ENCODE measurements around the gene IL1RAP. TPM values are rescaled to one million over a fixed set of nuclear protein-coding genes. Genes with fewer than 3 reads are reported as not detected.

IL1RAP gene
- total RNA-seq, 1 experiment from 2014 or later: 186 TPM

- Mint-ChIP-seq H3K4me3 (ENCODE audit: low read depth, unreplicated experiment) (no peak overlapping the region), H3K4me1 (ENCODE audit: low read depth, unreplicated experiment) (peaks cover 47% of the 10 kb centered on the region), H3K27me3 (ENCODE audit: unreplicated experiment) (no peaks in the 10 kb centered on the region), H3K36me3 (ENCODE audit: insufficient read depth, unreplicated experiment) (no peaks in the 10 kb centered on the region), H3K9me3 (ENCODE audit: low read depth, unreplicated experiment) (no peaks in the 10 kb centered on the region), H3K27ac (ENCODE audit: unreplicated experiment) (no peak overlapping the region)
- DNase-seq: no peak
- CTCF ChIA-PET: interaction anchor here (0.8 to 1.7 kb wide), 5 partner anchors 23 to 312 kb away, joined by 3 to 7 read pairs (median 3); no protein-coding TSS in a partner anchor
- no peak for TF ChIP-seq CTCF (IDR thresholded peaks at IDR 0.05; ENCODE audit: unreplicated experiment)
- intact Hi-C loops (cut with micrococcal nuclease; ENCODE audit: unreplicated experiment): loop anchor here (2.0 to 5.0 kb wide), 6 partner anchors 134 to 735 kb away; no protein-coding TSS in a partner anchor
- no TSS peak for BruUV-seq (replicated peaks)
Observed at GRCh38 chr3:190695994-190696393, 182.1 kb downstream of the IL1RAP start.

- H3K36me3 Mint-ChIP-seq (ENCODE audit: insufficient read depth, unreplicated experiment): no peaks in the 10 kb centered on the region
- peak overlapping the region; percentile 50 for H3K27ac Mint-ChIP-seq (ENCODE audit: unreplicated experiment)
- peaks cover 56% of the 10 kb centered on the region for H3K4me1 Mint-ChIP-seq (ENCODE audit: low read depth, unreplicated experiment)
- BruUV-seq (replicated peaks): no TSS peak
- peak; percentile 66 for TF ChIP-seq CTCF (IDR thresholded peaks at IDR 0.05; ENCODE audit: unreplicated experiment)
- H3K4me3 Mint-ChIP-seq (ENCODE audit: low read depth, unreplicated experiment): peak overlapping the region; percentile 23
- no peaks in the 10 kb centered on the region for H3K9me3 Mint-ChIP-seq (ENCODE audit: low read depth, unreplicated experiment)
- H3K27me3 Mint-ChIP-seq (ENCODE audit: unreplicated experiment): no peaks in the 10 kb centered on the region
- CTCF ChIA-PET: interaction anchor here (0.7 to 1.7 kb wide), 20 partner anchors 10 to 685 kb away, joined by 3 to 9 read pairs (median 4); no protein-coding TSS in a partner anchor
- peak; percentile 52 for DNase-seq
- intact Hi-C loops (cut with micrococcal nuclease; ENCODE audit: unreplicated experiment): loop anchor here (2.0 to 5.0 kb wide), 6 partner anchors 135 to 736 kb away; no protein-coding TSS in a partner anchor
Observed at GRCh38 chr3:190696777-190697501, 183.1 kb downstream of the IL1RAP start.

- CTCF ChIA-PET: interaction anchor here (0.7 to 1.7 kb wide), 19 partner anchors 10 to 685 kb away, joined by 3 to 9 read pairs (median 5); no protein-coding TSS in a partner anchor
- Mint-ChIP-seq H3K27me3 (ENCODE audit: unreplicated experiment) (no peaks in the 10 kb centered on the region), H3K4me3 (ENCODE audit: low read depth, unreplicated experiment) (no peak overlapping the region)
Observed at GRCh38 chr3:190697502-190697830, 183.6 kb downstream of the IL1RAP start.

GRCh38 chr3:190697901-190698300, 184.0 kb downstream of the IL1RAP start:
- H3K27ac Mint-ChIP-seq (ENCODE audit: unreplicated experiment): peak overlapping the region; percentile 50
- peaks cover 63% of the 10 kb centered on the region for H3K4me1 Mint-ChIP-seq (ENCODE audit: low read depth, unreplicated experiment)
- H3K4me3 Mint-ChIP-seq (ENCODE audit: low read depth, unreplicated experiment): no peak overlapping the region
- TF ChIP-seq CTCF (IDR thresholded peaks at IDR 0.05; ENCODE audit: unreplicated experiment): no peak
- no peaks in the 10 kb centered on the region for H3K9me3 Mint-ChIP-seq (ENCODE audit: low read depth, unreplicated experiment)
- BruUV-seq (replicated peaks): no TSS peak
- no peaks in the 10 kb centered on the region for H3K27me3 Mint-ChIP-seq (ENCODE audit: unreplicated experiment)
- H3K36me3 Mint-ChIP-seq (ENCODE audit: insufficient read depth, unreplicated experiment): no peaks in the 10 kb centered on the region
- intact Hi-C loops (cut with micrococcal nuclease; ENCODE audit: unreplicated experiment): loop anchor here (2.0 to 5.0 kb wide), 6 partner anchors 136 to 737 kb away; no protein-coding TSS in a partner anchor
- CTCF ChIA-PET: interaction anchor here (1.2 to 1.4 kb wide), 2 partner anchors 22 to 255 kb away, joined by 3 to 5 read pairs; no protein-coding TSS in a partner anchor
- peak; percentile 18 for DNase-seq

More at GRCh38 chr3:190697502-190697830, 183.6 kb downstream of the IL1RAP start:
- Mint-ChIP-seq H3K36me3 (ENCODE audit: insufficient read depth, unreplicated experiment) (no peaks in the 10 kb centered on the region), H3K27ac (ENCODE audit: unreplicated experiment) (peak overlapping the region; percentile 50), H3K9me3 (ENCODE audit: low read depth, unreplicated experiment) (no peaks in the 10 kb centered on the region), H3K4me1 (ENCODE audit: low read depth, unreplicated experiment) (peaks cover 61% of the 10 kb centered on the region)
- intact Hi-C loops (cut with micrococcal nuclease; ENCODE audit: unreplicated experiment): loop anchor here (2.0 to 5.0 kb wide), 6 partner anchors 135 to 737 kb away; no protein-coding TSS in a partner anchor
- DNase-seq: no peak
- peak; percentile 8 for TF ChIP-seq CTCF (IDR thresholded peaks at IDR 0.05; ENCODE audit: unreplicated experiment)
- no TSS peak for BruUV-seq (replicated peaks)
